Measurements from ENCODE around the gene RAB6A.
A peak's percentile ranks its signal among the peaks of the same experiment; 100 is the strongest.
"Not testable (repeated sequence)": the region's sequence is repeated elsewhere in the genome, so short reads cannot be mapped to it uniquely, and the experiment has no call there.

The RAB6A gene

GRCh38 chr11:73716153-73717056 lies 44.5 kb downstream of the RAB6A start:
- peak in 1 of 2 donors; percentile 7 for DNase-seq

DNA sequence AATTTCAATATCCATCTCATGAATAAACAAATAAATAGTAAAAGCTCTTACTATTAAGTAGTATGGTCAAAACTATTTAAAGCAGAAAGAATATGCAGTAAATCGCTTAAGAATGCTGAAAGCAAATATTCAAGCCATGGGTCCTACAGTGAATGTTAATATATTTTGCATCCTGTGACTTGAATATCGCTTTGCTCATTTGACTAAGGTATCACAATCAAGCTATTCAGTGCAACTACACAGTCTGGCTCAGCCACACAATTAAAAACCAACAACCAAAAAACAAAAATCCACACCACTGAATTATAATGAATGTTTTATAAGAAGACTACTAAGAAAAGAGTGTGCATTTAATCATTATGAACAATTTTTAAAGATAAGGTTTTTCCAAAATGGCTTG lies 45.3 kb downstream of the RAB6A start:
- DNase-seq, result no peak

- DNase-seq, result no peak
Measured at GRCh38 chr11:73710964-73711363, 49.9 kb downstream of the RAB6A start.

DNA sequence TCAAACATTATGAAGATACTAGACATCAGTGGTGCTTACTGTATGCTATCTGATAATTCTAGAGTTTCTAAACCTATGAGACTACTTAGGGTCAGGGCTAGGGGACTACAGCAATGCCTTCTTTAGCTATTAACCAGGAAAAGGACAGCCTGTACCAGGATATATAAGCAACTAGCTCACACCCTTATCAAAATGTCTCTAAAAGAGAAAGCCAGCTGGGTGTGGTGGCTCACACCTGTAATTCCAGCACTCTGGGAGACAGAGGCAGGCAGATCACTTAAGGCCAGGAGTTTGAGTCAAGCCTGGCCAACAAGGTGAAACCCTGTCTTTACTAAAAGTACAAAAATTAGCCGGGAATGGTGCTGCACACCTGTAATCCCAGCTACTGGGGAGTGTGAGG lies 55.8 kb downstream of the RAB6A start:
- no peak for DNase-seq

DNA sequence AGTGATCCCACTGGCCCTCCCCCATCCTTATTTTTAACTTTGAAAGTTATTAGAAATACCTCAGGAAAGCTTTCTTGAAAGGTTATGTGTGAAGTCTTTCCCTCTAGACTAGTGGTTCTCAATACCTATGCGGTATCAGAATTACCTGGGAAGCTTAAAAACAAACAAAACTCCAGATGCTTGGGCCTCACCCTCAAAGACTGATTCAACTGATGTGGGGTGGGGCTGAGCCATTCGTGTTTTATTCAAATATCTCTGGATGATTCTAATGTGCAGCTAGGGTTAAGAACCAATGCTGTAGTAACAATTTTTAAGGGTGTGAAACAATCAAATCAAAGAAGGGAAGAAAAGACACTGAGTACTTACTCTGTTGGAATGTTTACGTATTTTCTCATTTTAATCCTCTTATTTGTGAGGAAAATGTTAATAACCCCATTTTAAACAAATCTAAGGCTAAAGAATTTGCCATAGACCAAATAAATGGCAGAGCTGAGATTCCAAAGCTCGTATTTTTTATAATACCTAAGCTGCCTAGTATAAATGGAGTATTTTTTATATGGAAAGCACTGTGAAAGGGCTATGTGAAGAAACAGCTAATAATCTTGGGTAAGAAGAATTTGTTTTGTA lies 66.9 kb downstream of the RAB6A start:
- DNase-seq, result no peak

DNA sequence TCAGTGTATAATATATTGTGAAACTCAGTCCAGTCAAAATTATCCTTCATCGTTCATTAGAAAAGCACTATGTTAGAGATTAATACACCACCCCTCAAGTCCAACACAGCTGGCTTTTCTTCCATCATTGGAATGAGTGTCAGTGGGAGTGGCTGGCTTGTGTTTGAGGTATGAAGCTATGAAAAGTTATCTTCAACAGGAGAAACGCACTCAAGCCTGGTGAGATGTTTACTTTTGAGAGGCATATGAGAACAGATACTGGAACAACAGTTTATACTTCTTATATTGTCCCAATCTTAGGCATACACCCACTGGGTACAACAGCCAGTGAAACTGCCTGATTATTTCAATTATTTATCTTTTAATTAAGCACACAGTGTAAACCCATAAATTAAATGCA lies 80.2 kb downstream of the RAB6A start:
- DNase-seq, result no peak

GRCh38 chr11:73676552-73676951 lies 84.3 kb downstream of the RAB6A start:
- DNase-seq, result not testable (repeated sequence)

DNA sequence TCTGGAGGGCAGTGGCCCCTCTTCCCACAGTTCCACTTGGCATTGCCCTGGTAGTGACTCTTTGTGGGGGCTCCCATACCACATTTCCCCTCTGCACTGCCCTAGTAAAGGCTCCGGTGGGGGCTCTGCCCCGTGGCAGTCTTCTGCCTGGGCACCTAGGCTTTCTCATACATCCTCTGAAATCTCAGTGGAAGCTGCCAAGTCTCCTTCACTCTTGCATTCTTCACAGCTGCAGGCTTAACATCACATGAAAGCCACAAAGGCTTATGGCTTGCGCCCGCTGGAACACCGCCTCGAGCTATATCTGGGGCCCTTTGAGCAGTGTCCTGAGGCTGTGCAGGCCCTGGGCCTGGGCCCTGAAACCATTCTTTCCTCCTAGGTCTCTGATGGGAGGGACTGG lies 89.2 kb downstream of the RAB6A start:
- DNase-seq, result no peak

GRCh38 chr11:73670808-73671207 lies 90.1 kb downstream of the RAB6A start:
- no peak for DNase-seq

DNA sequence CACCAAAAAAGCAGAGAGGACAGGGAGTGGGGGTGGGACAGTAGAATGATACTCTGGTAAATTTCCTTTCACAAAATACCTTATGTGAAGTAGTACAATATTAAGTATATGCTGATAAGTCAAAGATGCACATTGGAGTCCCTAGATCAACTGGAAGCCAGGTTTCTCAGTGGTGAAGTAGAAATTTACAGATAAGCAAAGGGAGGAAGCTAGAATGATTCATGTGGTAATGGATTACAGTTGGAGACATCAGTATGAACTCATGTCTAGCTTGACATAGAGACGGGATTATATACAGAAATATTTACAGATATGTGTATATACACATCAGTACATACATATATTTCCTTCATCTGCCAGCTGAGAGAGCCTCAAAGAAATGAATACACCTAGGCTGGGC lies 93.0 kb downstream of the RAB6A start:
- DNase-seq, result no peak

- no peak for DNase-seq
Measured at GRCh38 chr11:73664877-73665276, 96.0 kb downstream of the RAB6A start.

DNA sequence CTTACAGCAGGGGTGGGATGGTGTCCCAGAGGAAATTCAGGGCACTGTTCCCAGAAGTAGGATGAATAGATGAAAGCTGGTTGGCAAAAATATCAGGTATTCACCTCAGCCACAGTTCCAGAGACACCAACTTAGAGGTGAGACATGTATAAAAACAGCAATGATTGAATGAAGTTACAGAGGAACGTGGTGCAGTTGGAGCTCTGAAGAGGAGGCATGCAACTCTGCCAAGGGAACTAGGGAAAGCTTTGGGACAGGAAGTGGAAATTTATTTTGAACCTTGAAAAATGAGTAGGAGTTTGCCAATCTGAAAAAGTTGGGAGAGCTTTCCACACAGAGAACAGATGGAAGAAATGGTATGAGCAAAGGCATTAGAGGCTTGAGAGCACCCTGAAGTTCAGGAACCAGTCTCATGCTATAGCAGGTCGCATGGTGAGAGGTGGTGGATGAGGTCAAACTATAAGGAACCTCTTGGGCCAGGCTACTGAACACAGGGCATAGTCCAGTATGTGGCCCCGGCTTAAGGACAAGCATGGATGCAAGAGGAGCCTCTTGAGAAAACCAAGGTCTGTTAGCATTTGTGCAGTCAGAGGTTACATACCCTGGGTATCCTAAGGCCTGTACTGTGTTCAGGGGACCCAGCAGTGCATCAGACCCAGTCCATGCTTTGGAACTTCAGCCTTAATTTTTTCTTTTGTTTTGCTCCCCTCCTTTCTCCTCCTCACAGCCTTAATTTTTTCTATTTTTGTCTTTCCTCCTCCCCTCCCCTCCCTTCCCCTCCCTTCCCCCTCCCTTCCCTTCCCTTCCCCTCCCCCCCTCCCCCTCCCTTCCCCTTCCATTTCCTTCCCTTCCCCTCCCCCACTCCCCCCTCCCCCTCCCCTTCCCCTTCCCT lies 97.0 kb downstream of the RAB6A start:
- DNase-seq, result no peak

DNA sequence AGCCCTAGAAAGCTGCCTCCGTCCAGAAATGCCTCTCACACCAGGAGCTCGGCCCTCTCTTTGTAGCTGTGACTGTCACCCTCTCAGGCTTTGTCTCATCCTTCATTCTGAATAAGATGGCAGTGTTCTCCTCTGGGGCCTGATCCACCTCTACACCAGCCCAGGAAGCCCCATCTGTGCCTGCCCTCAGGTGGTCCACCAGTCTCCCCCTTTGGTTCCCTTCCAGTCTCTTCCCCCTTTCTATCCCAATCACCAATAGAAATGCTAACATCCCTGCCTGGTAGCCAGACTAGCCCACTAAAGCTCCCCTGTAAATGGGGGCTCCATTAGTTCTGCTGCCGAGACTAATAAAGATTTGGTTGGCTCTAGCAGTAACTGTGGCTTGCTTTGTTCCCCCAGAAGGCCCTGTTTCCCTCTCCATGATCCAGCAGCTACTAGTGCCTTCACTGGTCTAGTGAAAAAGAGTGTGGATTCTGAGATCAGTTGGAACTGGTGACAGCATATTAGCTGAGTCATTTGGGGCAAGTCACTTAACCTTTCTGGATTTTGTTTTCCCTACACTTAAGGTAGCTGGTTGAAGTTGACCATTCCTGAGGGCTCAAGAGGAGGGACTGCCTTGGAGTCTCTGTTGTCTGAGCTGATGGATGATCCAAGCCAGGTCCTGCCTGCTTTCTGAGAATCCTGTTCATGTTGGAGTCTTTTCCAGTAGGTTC lies 98.3 kb downstream of the RAB6A start:
- DNase-seq, result no peak

DNA sequence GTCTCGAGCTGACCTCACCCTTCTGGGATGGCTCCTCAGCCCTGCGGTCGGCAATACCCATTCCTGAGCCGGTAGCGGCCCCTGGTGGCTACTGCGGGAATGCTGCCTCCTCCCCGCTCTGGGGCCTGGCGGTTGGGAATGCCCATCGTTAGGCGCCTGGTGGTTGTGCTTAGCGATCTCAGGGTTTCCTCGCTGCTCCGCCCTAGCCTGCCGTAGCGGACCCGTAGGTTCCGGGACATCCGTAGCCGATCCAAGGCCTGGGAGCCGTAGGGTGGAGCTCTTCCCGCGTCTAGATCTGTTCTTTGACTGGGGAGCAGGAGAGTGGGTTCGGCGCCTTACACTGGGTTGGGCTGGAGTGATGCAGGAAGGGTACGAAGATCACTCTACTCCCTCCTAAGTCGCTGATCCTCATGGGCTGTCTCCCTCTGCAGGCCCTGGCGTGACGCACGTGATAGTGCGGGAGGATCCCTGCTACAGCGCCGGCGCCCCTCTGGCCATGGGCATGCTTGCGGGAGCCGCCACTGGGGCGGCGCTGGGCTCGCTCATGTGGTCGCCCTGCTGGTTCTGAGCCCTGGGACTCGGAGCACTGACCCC lies 99.7 kb downstream of the RAB6A start:
- DNase-seq, result peak; percentile 83 to 86

GRCh38 chr11:73660497-73661034 lies 100.3 kb downstream of the RAB6A start:
- no peak for DNase-seq

GRCh38 chr11:73659961-73660360 lies 100.9 kb downstream of the RAB6A start:
- no peak for DNase-seq

DNA sequence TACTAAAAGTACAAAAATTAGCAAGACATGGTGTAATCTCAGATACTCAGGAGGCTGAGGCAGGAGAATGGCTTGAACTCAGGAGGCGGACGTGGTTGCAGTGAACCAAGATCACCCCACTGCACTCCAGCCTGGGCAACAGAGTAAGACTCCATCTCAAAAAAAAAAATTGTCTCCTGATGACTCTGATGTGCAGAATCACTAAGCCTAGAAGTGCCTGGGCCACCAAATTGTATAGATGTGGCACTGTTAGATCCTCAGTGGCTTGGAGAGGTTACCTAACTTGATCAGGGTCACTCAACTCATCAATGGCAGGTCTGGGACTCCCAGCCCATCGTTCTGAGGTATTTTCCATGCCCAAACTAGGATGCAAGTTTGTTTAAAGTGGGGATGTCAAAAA lies 103.9 kb downstream of the RAB6A start:
- DNase-seq, result no peak

- no peak for DNase-seq
Measured at GRCh38 chr11:73655686-73656085, 105.2 kb downstream of the RAB6A start.

DNA sequence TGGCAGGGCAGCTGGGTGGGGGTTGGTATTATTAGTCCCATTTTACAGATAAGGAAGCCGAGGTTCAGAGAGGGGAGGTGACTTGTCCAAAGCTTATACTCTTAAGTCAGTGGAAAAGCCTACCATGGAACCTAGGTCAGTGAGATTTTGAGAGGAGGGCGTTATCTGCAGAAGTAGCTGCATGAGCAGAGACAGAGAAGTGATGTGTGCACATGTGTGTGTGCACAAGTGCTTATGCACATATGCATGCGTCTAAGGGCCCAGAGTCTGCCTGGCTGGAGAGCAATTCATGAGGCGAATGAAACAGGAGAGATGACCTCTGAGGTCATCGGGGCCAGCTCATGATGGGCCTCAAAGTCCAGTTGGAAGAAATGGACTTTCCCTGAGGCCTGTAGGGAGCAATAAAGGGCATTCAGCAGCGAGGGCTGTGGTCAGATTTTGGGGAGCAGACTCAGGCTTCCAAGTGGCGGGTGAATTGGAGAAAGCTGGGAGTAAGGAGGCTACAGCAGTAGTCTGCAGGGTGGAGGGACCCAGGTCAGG lies 106.3 kb downstream of the RAB6A start:
- DNase-seq, result no peak

DNA sequence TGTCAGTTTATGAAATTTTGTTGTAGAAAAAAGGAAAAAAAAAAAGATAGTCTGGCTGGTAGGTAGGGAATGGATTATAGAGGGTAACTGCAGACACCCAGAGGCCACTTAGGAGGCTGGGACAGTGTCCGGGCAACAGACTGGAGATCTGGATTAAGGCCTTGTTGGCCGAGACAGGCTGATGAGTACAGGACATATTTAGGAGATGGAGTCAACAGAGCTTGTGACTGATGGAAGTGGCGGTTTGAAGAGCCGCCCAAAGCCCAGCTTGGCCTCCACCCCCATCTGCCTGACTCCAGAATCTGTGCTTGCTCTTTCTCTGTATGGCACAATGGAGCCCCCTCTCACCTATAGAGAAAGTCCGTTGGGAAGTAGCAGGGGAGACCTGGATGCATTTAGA lies 106.9 kb downstream of the RAB6A start:
- DNase-seq, result no peak

GRCh38 chr11:73652856-73653559 lies 107.9 kb downstream of the RAB6A start:
- no peak for DNase-seq

Data from CD4-positive, alpha-beta T cell treated with Interferon alpha-2 for 1 hour (primary cell).